ENCODE measurements around the gene ERC2.
"Not testable (repeated sequence)": the region's sequence is repeated elsewhere in the genome, so short reads cannot be mapped to it uniquely, and the experiment has no call there.

The ERC2 gene

DNA sequence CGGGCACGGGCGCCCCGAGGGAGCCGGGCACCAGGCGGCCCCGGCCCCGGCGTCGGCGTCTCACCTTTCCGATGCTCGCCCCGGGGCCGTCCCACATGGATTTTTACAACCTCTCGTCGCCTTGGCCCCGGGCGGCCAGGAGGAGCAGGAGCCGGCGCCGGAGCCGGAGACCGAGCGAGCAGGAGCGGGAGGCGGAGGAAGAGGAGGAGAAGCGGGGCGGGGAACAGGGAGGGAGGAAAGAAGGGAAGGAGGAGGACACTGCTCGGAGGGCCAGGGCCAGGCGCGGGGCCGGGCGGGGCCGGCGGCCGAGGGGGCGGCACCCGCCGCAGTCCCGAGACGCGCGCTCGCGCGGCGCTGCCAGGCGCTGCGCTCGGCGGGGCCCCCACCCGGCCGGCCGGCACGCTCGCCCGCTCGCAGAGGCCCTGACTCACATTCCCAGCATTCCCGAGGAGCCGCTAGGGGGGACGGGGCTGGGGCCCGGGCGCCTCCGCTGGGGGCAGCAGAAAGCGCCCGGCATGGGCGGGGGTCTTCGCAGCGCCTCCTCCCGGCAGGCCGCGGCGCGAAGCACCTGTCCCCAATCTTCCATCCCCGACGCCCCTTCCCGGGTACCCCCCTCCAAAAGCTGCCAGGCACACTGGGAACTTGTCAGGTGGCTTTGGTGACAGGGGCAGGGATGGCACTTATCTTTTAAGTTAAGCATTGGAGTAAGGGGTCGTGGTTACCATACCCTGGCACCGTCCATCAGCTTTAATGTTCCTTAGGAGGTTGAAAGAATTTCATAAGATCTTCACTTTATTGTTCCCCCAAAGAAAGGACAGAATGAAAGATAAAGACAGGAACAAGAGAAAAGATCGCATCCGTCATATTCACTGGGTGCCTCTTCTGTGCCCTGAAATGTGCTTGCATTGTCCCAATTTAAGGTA is at the start of gene ERC2:
TSS of gene ERC2 (minus strand) at position 284 of the 923 bp plus-strand sequence.
- no peak for DNase-seq

DNA sequence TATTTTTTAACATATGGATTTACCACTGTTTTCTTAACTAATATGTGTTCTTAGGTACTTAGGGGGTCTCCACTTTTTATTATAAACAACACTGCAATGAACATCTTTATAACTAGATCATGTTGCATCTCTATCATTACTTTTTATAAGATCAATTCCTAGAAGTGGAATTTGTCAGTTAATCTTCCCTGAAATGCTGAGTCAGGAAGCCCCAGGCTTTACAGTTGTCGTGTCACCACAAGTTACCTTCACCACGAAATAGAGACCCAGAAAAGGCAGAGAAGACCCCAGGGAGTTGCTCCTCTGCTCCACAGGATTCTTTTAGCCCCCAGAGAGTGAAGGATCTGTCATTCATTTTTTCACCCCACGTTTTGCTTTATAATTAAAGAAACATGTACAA is 34.5 kb upstream of the ERC2 start:
- no peak for DNase-seq

DNA sequence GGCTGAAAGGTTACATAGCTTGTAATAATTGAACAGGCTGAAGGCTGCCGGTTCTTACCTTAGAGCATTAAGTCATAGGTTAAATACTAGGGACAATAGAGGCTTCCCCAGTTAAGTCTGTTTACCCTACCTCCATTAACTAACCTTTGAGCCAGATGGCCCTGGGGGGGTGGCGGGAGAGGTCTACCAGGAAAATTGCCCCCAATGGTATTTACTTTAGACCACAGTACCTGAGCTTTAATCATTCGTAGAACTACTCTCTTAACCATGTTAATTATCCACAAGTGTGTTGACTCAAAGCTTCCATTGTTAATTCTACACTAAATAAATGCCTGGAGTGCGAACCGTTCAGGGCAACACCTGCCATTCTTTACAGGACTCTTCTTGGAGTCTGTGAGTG is 28.1 kb upstream of the ERC2 start:
- DNase-seq: not testable (repeated sequence)

DNA sequence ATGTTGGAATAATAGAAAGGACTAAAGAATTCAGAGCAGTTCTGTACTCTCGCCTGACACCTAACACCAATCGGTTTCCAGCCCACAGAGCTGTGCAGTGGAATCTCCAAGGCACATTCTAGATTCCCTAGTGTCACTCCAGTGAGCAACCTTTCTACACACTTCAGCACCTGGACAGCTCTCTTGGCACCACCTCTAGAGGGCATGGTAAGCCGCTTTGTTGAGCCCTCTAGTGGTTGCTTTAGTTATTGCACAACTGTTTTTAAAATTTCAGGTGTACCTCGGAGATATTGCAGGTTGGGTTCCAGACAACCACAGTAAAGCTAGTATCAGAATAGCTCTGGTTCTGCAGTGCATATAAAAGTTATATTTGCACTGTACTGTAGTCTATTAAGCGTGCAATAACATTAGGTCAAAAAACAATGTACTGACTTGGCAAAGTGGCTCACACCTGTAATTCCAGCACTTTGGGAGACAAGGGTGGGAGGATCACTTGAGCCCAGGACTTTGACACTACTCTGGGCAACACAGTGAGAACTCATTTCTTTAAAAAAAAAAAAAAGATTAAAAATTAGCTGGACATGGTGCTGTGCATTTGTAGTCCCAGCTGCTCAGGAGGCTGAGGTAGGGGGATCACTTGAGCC is 26.5 kb upstream of the ERC2 start:
- peak; percentile 65 for DNase-seq

DNA sequence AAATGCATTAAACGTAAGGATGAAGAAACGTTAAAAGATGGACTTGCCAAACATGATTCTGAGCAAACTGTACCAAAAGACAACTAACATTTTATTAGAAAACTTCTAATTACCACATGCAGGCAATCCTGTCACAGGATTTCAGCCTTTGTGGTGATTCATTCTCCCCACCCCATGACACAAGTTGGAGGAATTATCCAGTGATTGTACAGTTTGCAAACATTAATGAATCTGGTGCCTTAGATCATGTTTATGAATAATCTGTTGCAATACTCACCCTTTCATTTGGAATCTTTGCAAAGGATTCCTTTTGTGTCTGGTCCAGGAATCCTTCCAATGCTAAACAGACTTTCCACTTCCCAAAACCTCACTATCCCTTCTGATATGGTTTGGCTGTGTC is 23.3 kb upstream of the ERC2 start:
- no peak for DNase-seq

DNA sequence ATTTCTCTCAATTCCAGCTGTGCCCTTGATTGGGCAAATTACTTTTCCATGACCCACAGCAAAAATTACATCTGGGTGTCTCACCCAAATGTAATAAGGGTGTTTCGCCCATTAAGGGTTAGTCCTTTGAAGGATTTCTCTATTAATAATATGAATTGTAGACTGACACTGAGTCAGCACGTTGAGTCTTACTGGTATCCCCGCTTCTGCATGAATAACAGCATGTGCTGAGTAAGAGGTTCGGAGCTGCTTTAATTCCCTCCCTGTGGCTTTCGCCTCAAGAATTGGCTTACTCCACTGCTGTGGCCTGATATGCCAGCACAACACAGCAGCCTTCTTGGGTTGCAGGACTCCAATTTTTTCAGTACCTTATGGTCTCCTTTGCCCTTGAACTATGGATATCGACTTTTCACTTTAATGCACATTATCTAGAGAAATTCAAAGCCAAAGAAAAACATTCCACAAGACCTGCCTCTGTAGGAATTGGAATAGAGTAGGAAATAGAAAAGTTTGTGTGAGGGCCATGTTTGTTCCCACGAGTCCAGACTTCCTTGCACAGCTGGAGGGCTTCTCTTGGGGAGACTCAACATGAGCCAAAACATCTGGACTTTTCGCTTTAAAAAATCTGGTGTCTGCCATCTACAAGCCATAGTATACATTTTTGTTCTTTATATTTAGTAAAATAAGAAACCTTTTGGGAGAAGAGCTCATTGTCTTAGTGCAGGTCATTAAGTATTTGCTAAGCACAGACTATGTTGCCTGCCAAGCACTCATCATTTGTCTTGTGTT is 20.7 kb upstream of the ERC2 start:
- no peak for DNase-seq

DNA sequence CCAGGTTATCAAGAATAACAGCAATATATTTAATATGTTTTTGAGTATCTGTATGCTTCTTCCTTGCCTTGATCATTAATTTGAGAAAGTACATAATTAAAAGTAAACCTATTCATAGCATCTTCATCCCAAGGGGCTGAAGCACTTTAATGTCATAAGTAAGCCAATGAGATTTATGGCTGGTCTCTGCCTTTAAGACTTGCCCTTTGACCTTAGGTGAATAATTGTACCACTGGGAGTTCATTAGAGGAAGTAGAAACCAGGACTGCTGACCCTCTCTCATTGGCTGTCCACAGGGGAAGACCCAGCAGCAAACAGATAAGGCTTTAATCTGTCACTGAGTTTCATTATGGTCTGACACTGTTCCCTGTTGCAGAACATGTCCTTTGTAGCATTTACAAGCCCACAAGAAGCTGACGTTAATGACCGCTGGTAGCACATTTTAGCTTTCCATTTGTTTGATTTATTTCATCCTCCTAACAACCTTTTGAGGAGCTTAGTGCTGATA is 16.3 kb upstream of the ERC2 start:
- no peak for DNase-seq

DNA sequence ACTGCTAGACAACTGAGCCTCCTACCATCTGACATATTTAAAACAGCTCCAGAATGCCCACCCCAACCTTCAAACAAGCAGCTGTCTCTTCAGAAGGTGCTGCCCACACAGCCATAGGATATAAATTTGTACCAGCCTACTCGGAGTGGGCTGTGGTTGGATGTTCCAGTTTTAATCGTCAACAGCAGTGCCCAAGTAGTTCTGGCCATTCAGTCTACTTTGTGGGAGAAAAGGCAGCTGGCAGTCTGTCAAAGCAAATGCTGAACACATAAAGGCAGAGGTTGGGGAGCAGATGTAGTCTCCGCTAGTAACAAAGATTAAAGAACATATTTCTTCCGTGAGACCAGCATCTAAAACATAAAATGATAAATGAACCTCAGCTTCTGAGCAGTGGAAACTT is 15.9 kb upstream of the ERC2 start:
- no peak for DNase-seq

DNA sequence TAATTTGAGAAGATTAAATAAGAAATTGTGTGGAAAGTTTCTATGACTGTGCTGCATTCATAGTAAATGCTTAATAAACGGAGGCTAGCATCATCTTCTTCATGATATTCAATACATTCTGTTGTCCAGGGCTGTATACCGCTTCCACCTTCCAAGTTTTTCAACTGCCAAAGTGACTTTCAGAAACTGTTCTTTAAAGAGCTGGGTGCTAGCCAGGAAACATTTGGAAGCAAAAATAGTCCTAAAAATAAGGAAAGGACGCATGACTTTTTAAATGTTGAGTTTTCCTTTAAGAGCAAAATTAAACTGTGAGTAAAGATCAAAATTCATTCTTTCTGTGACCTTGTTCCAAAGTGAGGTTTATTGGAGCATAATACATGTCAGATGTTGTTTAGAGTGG is 9.4 kb upstream of the ERC2 start:
- DNase-seq: no peak

DNA sequence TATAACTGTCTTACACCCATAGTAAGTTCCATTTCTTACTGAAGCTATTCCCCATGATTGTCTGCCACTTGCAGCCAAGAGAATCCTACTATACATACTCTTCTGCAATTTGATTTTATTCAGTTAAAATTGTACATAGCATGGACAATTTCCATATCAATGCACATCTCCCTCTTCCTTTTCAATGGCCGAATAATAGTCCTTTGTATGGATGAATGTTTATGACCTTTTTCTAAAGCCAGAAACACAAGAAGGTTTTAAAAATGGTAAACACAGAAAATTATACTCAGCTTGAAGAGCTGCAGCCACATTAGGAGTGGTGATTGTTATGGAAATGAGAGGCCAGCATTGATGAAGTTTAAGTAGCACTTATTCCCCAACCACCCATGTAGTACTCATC is 8.5 kb upstream of the ERC2 start:
- DNase-seq: no peak

DNA sequence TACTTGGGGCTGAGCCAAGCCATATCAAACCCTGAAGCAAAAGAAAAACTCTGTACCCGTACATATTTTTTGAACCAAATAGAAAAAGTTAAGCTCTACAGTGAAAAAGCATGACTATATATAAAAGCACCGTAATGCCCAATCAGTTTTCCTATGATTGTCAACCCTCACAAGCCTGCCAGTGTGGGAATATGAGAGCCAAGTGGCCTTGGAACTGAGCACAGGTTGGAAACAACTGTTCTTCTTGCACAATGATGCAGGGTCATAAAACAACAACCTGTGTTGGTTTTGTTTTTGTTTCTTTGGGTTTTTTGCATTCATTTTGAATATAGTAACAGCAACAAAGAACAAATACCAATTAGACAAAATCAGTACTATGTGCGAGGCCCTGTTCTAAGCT is 3.5 kb upstream of the ERC2 start:
- no peak for DNase-seq

DNA sequence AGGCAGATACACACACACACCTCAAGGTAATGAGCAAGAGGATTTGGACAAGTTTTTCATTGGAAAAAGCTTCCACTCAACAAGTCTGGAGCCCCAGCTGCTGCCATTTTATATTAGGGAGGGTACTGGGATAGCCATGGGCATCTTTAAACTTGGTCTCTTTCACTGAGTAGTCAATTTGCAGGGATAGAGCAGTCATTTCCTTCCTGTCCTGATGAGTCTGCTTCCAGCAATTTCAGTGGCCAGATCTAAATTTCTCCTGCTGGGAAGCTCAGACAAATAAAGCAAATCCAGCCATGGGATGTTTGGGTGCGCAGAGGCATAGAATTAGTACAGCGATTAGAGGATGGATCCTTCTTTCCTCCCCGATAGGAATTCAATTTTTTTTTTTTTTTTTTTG is 874 bp upstream of the ERC2 start:
- DNase-seq: no peak

DNA sequence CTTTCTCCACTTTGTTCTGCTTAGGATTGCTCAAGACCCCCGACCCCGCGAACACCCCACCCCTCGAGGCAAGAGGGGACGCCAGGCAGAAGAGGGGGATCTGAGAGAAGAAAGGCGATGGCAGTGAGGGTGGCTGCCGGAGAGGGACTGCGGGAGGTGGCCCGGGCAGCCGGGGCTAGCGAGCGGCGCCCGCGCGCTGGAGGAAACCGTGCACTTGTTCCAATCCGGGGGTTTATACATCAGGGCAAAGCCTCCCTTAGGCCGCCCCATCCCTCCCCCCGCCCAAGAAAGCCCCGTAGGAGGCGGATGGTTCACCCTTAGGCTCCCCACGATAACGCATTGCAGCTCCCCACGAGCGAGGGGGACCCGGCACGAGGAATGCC is 475 bp downstream of the ERC2 start:
- no peak for DNase-seq

DNA sequence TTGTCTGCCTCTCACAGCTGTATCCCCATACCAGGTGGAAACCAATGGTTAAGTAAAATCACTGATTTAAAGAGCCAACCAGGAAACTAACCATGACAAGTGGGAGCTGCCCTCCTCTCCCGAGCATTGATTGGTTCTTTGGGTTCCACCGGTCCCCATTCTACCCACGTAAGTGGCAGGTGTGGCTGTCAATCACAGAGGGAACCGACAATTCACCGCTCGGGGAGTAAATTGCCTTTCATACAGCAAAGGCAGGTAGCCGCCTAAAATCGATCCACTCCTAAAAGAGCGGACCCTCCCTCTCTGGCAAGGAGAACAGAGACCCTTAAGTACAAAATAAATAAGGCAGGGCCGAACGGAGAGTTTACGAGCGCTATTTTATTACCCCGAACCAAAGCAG is 1.2 kb downstream of the ERC2 start:
- peak; percentile 19 for DNase-seq

DNA sequence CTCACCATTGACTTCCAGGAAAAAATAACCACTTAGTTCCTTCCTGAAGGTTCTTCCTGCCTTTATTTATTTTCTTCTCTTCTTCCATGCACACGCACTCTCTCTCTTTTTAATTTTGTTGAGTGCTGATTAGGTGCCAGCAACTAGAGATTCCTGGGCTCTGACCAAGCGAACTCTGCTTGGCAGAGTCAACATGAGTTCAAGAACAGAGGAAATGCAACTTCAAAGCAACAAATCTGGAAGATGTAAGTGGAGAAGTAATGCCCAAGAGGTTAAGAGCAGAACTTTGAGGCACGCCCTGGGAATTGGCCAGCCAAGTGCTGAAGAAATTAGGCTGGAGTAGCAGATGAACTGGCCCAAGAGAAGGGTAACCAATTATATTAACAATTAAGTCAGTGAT is 8.5 kb downstream of the ERC2 start:
- no peak for DNase-seq

DNA sequence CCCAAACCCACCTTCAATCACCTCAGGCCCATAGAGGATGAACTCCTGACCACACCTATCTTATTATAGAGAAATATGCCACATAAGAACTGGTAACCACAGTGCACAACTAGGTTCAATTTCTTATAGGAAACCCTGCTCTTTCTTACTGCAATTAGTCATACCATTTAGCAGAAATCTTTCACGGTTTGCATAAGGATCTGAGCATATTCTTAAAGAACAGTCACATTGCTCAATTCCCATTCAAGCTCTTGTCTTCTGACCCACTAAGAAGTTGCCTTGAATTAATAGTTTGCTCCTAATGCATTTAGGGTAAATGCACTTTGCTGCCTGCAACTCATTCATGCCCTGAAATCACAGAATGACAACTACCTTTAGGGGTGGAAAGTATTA is 9.2 kb downstream of the ERC2 start:
- DNase-seq: no peak

DNA sequence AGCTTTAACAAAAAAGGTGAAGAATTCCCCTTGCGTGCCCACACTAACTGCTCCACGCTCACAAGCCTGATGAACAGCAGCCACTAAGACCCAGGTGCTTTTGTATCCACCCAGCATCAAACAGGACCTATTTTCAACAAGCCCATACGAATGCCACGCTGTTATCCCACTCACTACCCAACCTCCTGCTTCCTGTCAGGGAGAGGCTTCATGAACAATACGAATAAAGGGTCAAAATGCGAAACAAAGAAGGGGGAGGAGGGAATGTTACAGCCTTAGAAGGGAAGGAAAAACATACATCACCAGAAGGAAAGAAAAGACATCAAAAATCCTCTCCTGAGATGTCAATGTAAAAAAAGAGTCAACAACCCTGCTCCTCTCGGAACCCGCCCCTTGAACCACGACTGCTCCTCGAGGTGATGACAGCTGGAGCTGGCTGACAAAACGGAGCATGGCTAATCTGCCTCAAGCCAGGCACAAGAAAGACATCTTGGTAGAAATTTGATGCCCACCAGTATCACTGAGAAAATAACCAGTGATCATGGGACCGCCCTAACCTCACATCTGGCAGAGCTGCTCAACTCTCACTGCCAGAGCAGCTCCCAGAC is 9.7 kb downstream of the ERC2 start:
- DNase-seq: no peak

DNA sequence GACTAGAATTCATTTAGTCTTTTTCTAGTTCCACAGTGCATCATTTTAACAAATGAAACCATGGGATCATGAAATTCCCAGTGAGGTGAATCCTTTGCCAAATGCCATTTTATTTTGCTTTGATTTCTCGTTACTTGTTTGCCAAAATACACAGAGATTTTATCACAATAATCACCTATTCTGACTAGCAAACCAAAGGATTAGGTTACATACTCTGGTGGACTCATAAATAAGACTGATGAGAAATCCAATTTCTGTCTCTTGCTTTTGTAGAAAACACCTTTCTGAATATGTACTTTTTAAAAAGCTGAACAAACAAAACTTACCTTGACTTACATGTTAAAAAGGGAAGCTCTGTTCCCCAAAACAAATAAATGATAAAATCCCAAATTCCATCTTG is 12.2 kb downstream of the ERC2 start:
- DNase-seq: no peak

DNA sequence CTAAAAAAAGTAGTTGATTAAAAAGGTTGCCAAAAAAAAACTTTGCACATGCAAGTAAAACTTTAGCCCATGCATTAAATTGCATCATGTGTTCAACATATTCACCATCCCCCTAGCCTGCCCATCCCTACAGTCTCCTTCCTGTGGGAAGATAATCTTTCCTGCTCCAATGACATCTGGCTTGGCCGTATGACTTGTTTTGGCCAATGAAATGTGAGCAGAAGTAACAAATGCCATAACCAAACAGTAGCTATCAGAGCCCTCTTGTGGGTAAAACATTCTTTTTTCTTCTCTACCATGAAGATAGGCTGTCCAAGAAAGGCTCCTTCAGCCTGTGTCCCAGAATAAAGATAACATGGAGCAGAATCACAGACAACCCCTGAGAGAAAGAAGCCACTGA is 15.3 kb downstream of the ERC2 start:
- DNase-seq: no peak

DNA sequence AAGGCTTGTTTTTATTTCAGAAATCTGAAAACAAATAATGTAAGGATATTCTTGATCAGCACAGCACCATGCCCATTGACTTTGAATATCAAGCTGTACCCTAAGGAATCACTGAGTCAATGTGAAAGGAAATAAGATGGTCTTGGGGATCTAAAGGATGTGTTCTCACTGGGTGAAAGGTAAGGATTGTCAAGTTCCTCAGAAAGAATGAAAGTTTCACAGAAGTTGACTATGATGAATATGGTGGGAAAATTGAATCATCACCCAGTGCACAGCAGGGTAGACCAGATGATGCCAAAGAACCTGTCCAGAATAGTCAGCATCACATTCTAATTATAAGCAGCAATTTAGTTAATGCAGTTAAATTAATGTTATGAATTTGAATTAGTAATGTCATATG is 16.2 kb downstream of the ERC2 start:
- DNase-seq: no peak

DNA sequence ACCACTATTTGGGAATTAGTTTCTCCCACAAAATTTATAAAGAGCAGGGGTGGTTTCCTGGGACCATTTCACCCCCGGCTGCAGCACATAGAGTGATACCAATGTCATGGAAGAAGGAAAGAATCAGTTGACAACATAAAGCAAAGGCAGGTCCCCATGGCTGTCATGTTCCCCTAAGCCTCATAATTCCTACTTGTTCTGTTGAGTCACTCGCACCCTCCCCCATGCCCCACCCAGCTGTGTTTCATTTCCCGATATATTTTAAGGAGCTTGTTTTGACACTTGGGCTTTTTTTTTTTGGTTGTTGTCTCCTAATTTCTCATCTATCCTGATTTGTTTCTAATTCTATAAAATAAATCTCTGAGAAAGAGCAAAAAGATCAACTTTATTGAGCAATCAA is 24.9 kb downstream of the ERC2 start:
- no peak for DNase-seq

DNA sequence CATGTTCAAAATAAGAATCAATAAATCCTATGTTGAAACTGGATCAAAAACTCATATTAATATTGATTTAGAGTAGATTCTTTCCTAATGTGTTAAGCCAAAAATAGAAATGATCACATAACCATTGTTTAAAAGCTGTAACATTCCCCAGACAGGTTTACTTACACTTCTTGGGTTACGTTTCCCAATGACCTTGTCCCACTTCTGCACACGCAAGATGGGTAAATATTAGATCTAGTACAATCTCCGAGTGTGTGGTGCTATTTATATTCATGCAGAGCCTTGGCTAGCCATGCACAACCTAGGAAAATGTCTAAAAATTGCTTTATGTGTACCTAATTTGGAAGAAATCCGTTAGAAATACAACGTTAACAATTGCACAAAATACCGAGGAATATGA is 39.6 kb downstream of the ERC2 start:
- DNase-seq: no peak

DNA sequence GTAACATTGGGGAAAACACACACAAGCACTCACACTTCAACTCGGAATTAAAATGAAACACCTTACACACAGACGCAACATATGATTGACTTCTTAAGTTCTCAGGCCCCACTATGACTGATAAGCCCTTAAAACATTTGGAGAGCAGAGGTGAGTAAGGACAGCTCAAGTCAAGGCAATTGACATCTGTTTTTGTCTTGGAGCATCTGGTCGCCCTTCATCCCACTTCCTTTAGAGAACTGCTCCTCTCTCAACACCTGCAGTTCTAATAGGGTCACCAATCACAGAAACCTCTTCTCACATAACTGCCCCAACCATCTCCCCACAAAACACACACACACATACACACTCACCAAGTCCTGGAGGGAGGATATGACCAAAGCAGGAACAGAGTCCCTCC is 43.4 kb downstream of the ERC2 start:
- no peak for DNase-seq

Measured in activated naive CD4-positive, alpha-beta T cell treated with Interleukin-2 at 50 U/mL for 16 hours (primary cell).